HG03280 (cell line): ENCODE results near the gene CDCP1.

ENCODE experiments used
- ATAC-seq: cut with Tn5 transposase; IDR thresholded peaks from one replicate; pipeline ENCODE4 v1.9.1; 2021; ENCODE audit warnings: mild to moderate bottlenecking, moderate library complexity; ENCODE audit not compliant: unreplicated experiment

CDCP1 gene

GRCh38 chr3:45145681-45146614, at the start of gene CDCP1:
Gene CDCP1, minus strand, starts transcription at chr3:45146378. Its CDS starts 91 bp downstream, at chr3:45146287.
- no peak for ATAC-seq

- no peak for ATAC-seq
Observed at GRCh38 chr3:45194791-45195190, 48.6 kb upstream of the CDCP1 start.

GRCh38 chr3:45191924-45192417, 45.8 kb upstream of the CDCP1 start:
- no peak for ATAC-seq

GRCh38 chr3:45191424-45191823, 45.2 kb upstream of the CDCP1 start:
- ATAC-seq = no peak

- no peak for ATAC-seq
Observed at GRCh38 chr3:45188719-45189659, 42.8 kb upstream of the CDCP1 start.

GRCh38 chr3:45187694-45188141, 41.5 kb upstream of the CDCP1 start:
- ATAC-seq = no peak

- no peak for ATAC-seq
Observed at GRCh38 chr3:45186871-45187270, 40.7 kb upstream of the CDCP1 start.

GRCh38 chr3:45185461-45185860, 39.3 kb upstream of the CDCP1 start:
- ATAC-seq = no peak

GRCh38 chr3:45185052-45185451, 38.9 kb upstream of the CDCP1 start:
- ATAC-seq = no peak

- no peak for ATAC-seq
Observed at GRCh38 chr3:45183872-45184262, 37.7 kb upstream of the CDCP1 start.

GRCh38 chr3:45182915-45183871, 37.0 kb upstream of the CDCP1 start:
- no peak for ATAC-seq

GRCh38 chr3:45181496-45181895, 35.3 kb upstream of the CDCP1 start:
- ATAC-seq = no peak

- ATAC-seq = no peak
Observed at GRCh38 chr3:45180899-45181298, 34.7 kb upstream of the CDCP1 start.

- no peak for ATAC-seq
Observed at GRCh38 chr3:45180051-45180450, 33.9 kb upstream of the CDCP1 start.

GRCh38 chr3:45179163-45179562, 33.0 kb upstream of the CDCP1 start:
- ATAC-seq = no peak

GRCh38 chr3:45178183-45179023, 32.2 kb upstream of the CDCP1 start:
- no peak for ATAC-seq

- ATAC-seq = no peak
Observed at GRCh38 chr3:45176912-45177311, 30.7 kb upstream of the CDCP1 start.

- no peak for ATAC-seq
Observed at GRCh38 chr3:45174234-45174633, 28.1 kb upstream of the CDCP1 start.

GRCh38 chr3:45173776-45174175, 27.6 kb upstream of the CDCP1 start:
- ATAC-seq = no peak
